ENCODE measurements around the gene OPN1SW.

- TF ChIP-seq CTCF (IDR thresholded peaks at IDR 0.05) (no peak), POLR2A (IDR thresholded peaks at IDR 0.05) (no peak)
These were observed 19.5 kb upstream of the OPN1SW start for GRCh38 chr7:128795129-128795528.
